ENCODE data around the gene DPP4. TPM values are rescaled to one million over a fixed set of nuclear protein-coding genes. Genes with fewer than 3 reads are reported as not detected.
A peak's percentile ranks its signal among the peaks of the same experiment; 100 is the strongest.

DPP4 gene
- total and polyA plus RNA-seq, 2 of the 13 experiments (the other 11 are each of a cell fraction or from before 2014, with no cell fraction given), result 39.4 to 109 TPM

- TF ChIP-seq FOXJ3 (CRISPR knock-in tag; IDR thresholded peaks at IDR 0.05; ENCODE audit: borderline replicate concordance) (no peak), ZNF83 (CRISPR knock-in tag; IDR thresholded peaks at IDR 0.05; ENCODE audit: borderline replicate concordance) (no peak), GATAD1 (CRISPR knock-in tag; IDR thresholded peaks at IDR 0.05) (no peak), RARA (CRISPR knock-in tag; IDR thresholded peaks at IDR 0.05) (peak; percentile 46; the same call in 1 of the 2 replicates), SCMH1 (CRISPR knock-in tag; IDR thresholded peaks at IDR 0.05; ENCODE audit: borderline replicate concordance) (no peak), ZZZ3 (CRISPR knock-in tag; IDR thresholded peaks at IDR 0.05; ENCODE audit: borderline replicate concordance) (no peak), ARNT2 (CRISPR knock-in tag; IDR thresholded peaks at IDR 0.05; ENCODE audit: low read depth) (no peak), HBP1 (CRISPR knock-in tag; IDR thresholded peaks at IDR 0.05; ENCODE audit: low read depth) (no peak), ZNF562 (CRISPR knock-in tag; IDR thresholded peaks at IDR 0.05; ENCODE audit: borderline replicate concordance) (no peak), GLI4 (CRISPR knock-in tag; IDR thresholded peaks at IDR 0.05; ENCODE audit: borderline replicate concordance) (no peak), BCLAF1 (IDR thresholded peaks at IDR 0.05) (no peak), DZIP1 (CRISPR knock-in tag; IDR thresholded peaks at IDR 0.05) (no peak), ZNF432 (CRISPR knock-in tag; IDR thresholded peaks at IDR 0.05; ENCODE audit: borderline replicate concordance) (no peak), ELF3 (CRISPR knock-in tag; IDR thresholded peaks at IDR 0.05) (no peak), HES4 (CRISPR knock-in tag; IDR thresholded peaks at IDR 0.05; ENCODE audit: borderline replicate concordance) (no peak), ZFX (CRISPR knock-in tag; IDR thresholded peaks at IDR 0.05; ENCODE audit: low read depth) (no peak), ZNF746 (CRISPR knock-in tag; IDR thresholded peaks at IDR 0.05) (no peak), ZNF609 (CRISPR knock-in tag; IDR thresholded peaks at IDR 0.05; ENCODE audit: borderline replicate concordance) (no peak), ZNF3 (CRISPR knock-in tag; IDR thresholded peaks at IDR 0.05) (no peak)
These were observed 1.8 kb downstream of the DPP4 start (continued) for GRCh38 chr2:162072181-162072702.
